Muscle of leg (tissue), 11 donors: ENCODE results near the gene PFN1. TPM values are rescaled to one million over a fixed set of nuclear protein-coding genes. Genes with fewer than 3 reads are reported as not detected.
A peak's percentile ranks its signal among the peaks of the same experiment; 100 is the strongest.

Experiments
- DNase-seq: peaks from one replicate; pipeline ENCODE4 v3.0.0; 2013
- H3K27ac ChIP-seq: one replicate; pipeline ENCODE4 v1.5.1; 2013; ENCODE audit warnings: mild to moderate bottlenecking, low read length, control low read depth
- H3K27me3 ChIP-seq: one replicate; pipeline ENCODE4 v1.6.1; 2013; ENCODE audit warnings: low read length; ENCODE audit not compliant: control insufficient read depth, insufficient read depth
- H3K36me3 ChIP-seq: one replicate; pipeline ENCODE4 v1.6.1; 2013; ENCODE audit warnings: low read length; ENCODE audit not compliant: control insufficient read depth, insufficient read depth
- H3K4me1 ChIP-seq: one replicate; pipeline ENCODE4 v1.6.1; 2013; ENCODE audit warnings: low read length; ENCODE audit not compliant: control insufficient read depth, insufficient read depth
- H3K4me3 ChIP-seq: one replicate; pipeline ENCODE4 v1.5.1; 2013; ENCODE audit warnings: low read length, control low read depth
- H3K9me3 ChIP-seq: replicated peaks from 2 replicates; pipeline ENCODE4 v1.6.1; 2013; ENCODE audit warnings: low read depth, low read length; ENCODE audit not compliant: control insufficient read depth
- WGBS: methylation state at CpG from one replicate; pipeline ENCODE4 v1.1.5; 2013; ENCODE audit warnings: missing lambda C conversion rate; ENCODE audit not compliant: insufficient coverage; 5-methylcytosine and 5-hydroxymethylcytosine counted together
- polyA plus RNA-seq, 8 donors: library from polyadenylated mRNA; unstranded; fragments of 120-200 nt; gene quantifications; one replicate each; pipeline versions ENCODE4 v1.2.1 to v1.2.3, GENCODE V29; 2013; ENCODE audit warnings: inconsistent platforms in 1 of 8, low replicate concordance in 1 of 8; ENCODE audit not compliant: insufficient read length in 8 of 8, insufficient read depth in 1 of 8
- total RNA-seq: library from RNA; stranded (reverse); fragments of 120-200 nt; gene quantifications from one replicate; pipeline ENCODE4 v1.2.4, GENCODE V29; 2013

The PFN1 gene
- total and polyA plus RNA-seq, 9 donors = 175 to 498 (median 443) TPM

DNA sequence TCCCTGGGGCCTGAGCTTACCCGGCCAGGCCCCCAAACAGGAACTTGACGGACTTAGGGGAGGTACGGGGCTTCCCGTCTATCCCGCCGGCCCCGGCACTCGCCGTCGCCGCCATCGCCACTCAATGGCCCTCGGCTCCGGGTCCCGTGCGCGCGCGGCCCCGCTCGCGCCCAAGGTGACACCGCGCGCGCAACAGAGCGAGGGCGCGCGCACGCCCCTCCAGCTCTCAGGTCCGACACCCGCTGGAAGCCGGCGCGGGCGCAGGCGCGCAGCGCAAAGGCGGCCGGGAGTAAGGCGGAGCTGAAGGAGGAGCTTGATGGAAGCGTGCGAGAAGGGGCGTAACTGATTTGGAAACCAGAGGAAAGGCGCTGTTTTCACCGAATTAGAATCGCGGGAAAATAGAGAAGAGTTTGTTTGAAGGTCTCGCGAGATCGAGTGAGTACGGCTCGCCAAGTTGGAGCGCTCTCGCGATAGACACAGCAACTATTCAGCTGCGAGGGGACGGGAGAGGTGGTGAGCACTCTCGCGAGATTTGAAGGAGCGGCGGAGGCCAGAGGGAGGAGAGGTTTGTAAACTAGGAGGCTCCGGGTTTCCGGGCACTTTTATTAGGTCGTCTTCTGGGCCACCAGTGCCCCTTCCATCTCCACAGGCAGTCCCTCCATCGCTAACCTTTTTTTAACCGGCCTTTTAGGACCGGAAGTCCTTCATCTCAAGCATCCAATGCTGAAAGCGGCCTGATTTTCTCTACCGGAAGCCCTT lies 8.4 kb downstream of the PFN1 start, which contains the start of the genes RNF167 and SLC25A11:
Gene RNF167 (plus strand): TSS at position 473 of the 759 bp plus-strand sequence. CDS start 642 bp downstream, outside the sequence.
Gene SLC25A11 (minus strand): TSS at position 251 of the 759 bp plus-strand sequence. CDS start 136 bp downstream, at position 115.
- H3K27me3 ChIP-seq = no peaks in the 10 kb centered on the region
- peaks cover 64% of the 10 kb centered on the region for H3K36me3 ChIP-seq
- peaks cover 28% of the 10 kb centered on the region for H3K4me1 ChIP-seq
- WGBS = under 1% methylated on average over 61 of the region's 72 CpGs
- peak within 1 kb of the TSS; percentile 99 for H3K27ac ChIP-seq
- H3K4me3 ChIP-seq = peak within 1 kb of the TSS; percentile 73
- no peaks in the 10 kb centered on the region for H3K9me3 ChIP-seq
- peak; percentile 100 for DNase-seq

GRCh38 chr17:4939546-4939795 lies 8.9 kb downstream of the PFN1 start:
- peaks cover 27% of the 10 kb centered on the region for H3K4me1 ChIP-seq
- peak overlapping the region; percentile 73 for H3K4me3 ChIP-seq
- H3K9me3 ChIP-seq = no peaks in the 10 kb centered on the region
- DNase-seq = no peak
- no peaks in the 10 kb centered on the region for H3K27me3 ChIP-seq
- WGBS = 0% methylated on average over 16 of the region's 16 CpGs
- H3K36me3 ChIP-seq = peaks cover 59% of the 10 kb centered on the region
- H3K27ac ChIP-seq = peak overlapping the region; percentile 88

DNA sequence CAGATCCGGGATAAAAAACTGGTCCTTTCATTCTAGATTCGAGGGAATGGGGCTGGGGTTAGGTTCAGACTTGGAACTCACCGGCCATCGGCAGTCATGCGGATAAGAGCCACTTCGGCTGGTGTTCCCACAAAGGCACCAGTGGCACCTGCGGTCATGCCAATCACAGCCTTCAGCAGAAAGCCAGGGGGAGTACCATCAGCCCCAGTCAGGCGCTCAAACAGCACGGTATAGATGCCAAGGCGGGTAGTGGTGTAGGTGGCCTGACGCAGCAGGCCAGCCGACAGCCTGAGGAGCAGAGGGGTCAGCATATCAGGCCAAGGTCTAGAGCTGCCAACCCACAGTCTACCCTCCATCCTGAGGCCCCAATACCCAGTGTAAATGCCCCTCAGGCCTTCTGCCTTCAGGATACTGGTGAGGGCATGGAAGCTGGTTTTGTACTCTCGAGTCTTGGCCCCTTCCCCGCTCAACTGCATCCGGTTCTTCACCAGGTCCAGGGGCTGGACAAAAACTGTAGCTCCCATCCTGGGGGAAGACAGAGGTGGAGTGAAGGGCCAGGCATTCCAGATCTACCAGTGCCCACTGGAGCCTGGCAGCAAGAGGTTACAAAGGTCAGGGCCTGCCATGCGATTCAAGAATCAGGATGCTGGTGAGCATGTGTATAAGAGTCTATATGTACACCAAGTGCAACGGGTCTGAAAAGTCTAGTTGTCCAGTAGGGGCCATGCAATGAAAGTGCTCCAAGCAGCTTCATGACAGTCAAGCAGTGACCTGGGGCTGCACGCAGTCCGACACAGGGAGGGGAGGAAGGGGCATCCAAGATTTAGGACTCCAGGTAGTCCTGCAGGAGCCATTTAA lies 9.4 kb downstream of the PFN1 start:
- WGBS = 48% methylated on average over 13 of the region's 19 CpGs
- Histone ChIP-seq H3K27me3 (no peaks in the 10 kb centered on the region), H3K9me3 (no peaks in the 10 kb centered on the region), H3K36me3 (peaks cover 54% of the 10 kb centered on the region), H3K4me3 (peak overlapping the region; percentile 73), H3K4me1 (peaks cover 32% of the 10 kb centered on the region), H3K27ac (peak overlapping the region; percentile 88)
- no peak for DNase-seq

GRCh38 chr17:4938069-4938491 lies 10.2 kb downstream of the PFN1 start:
- WGBS = 98% methylated on average over 5 of the region's 11 CpGs
- Histone ChIP-seq H3K36me3 (peaks cover 46% of the 10 kb centered on the region), H3K27me3 (no peaks in the 10 kb centered on the region), H3K27ac (no peak overlapping the region), H3K4me1 (peaks cover 33% of the 10 kb centered on the region), H3K4me3 (no peak overlapping the region), H3K9me3 (no peaks in the 10 kb centered on the region)
- no peak for DNase-seq

DNA sequence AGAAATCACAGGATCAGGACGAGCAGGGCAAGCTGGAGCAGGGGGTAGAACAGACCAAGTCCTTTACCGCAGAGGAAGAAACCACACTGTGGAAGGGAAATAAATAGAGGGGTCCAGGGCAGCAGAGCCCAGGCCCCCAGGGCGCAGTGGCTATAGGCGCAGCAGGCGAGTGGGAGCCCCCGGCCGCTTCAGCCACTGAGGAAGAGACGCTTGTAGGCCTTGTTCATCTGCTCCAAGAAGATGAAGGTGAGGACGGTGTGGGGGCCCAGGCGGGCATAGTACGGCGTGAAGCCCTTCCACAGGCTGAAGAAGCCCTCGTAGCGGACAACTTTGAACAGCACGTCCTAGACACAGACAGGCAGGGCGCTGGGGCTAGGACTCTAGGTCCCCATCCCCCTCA lies 10.8 kb downstream of the PFN1 start:
- no peak overlapping the region for H3K27ac ChIP-seq
- H3K4me1 ChIP-seq = peaks cover 33% of the 10 kb centered on the region
- no peaks in the 10 kb centered on the region for H3K9me3 ChIP-seq
- DNase-seq = no peak
- no peaks in the 10 kb centered on the region for H3K27me3 ChIP-seq
- peaks cover 41% of the 10 kb centered on the region for H3K36me3 ChIP-seq
- WGBS = 97% methylated on average over 16 of the region's 16 CpGs
- no peak overlapping the region for H3K4me3 ChIP-seq

DNA sequence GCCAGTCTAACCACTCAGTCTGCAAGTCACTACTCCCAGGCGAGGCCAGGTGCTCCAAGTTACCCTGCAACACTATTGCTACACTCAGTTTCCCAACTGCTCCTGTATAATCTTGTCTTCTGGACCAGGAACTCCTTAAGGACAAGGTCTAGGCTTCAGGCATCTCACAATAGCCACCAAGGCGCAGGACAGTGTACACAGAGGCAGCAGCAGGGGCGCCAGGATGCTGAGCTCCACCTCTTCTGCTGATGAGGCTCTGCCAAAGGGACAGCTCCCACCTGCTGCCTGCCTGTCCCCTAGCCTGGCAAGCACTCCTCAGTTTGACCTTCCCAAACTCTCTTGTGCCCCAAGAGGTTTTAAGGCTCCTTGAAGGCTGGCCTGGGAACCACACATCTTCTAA lies 11.9 kb downstream of the PFN1 start:
- Histone ChIP-seq H3K4me3 (no peak overlapping the region), H3K36me3 (peaks cover 32% of the 10 kb centered on the region), H3K9me3 (no peaks in the 10 kb centered on the region), H3K27ac (no peak overlapping the region), H3K4me1 (peaks cover 29% of the 10 kb centered on the region), H3K27me3 (no peaks in the 10 kb centered on the region)
- no peak for DNase-seq
- 97% methylated on average over 3 of the region's 3 CpGs for WGBS

DNA sequence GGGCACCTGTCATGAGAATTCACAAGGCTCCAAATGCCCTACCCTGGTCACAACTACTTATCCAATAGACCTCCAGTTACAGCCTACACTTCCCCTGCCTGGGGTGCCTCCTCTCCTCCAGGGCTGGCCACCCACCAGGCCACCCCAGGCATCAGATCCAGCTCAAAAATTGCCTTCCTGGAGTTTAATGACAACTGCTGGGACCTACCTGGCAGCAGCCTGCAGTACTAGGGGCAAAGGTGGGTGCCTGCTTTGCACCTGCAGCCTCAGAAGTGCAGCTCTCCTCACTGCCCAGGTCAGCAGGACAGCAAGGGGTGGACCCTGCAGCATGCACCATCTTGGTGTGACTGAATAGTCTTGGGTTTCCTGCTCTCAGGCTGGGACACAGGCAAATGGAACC lies 12.7 kb downstream of the PFN1 start:
- Histone ChIP-seq H3K4me1 (peaks cover 21% of the 10 kb centered on the region), H3K4me3 (no peak overlapping the region), H3K27ac (no peak overlapping the region), H3K36me3 (peaks cover 31% of the 10 kb centered on the region), H3K9me3 (no peaks in the 10 kb centered on the region), H3K27me3 (no peaks in the 10 kb centered on the region)
- no peak for DNase-seq

- Histone ChIP-seq H3K27ac (no peak overlapping the region), H3K27me3 (no peaks in the 10 kb centered on the region), H3K36me3 (peaks cover 31% of the 10 kb centered on the region), H3K4me1 (peaks cover 20% of the 10 kb centered on the region), H3K9me3 (no peaks in the 10 kb centered on the region), H3K4me3 (no peak overlapping the region)
- no peak for DNase-seq
- WGBS = 19% methylated on average over 9 of the region's 14 CpGs
These were observed 14.0 kb downstream of the PFN1 start for GRCh38 chr17:4934173-4934979.

- Histone ChIP-seq H3K27me3 (no peaks in the 10 kb centered on the region), H3K4me1 (peaks cover 12% of the 10 kb centered on the region), H3K4me3 (no peak overlapping the region), H3K36me3 (peaks cover 31% of the 10 kb centered on the region), H3K9me3 (no peaks in the 10 kb centered on the region), H3K27ac (no peak overlapping the region)
- WGBS = 91% methylated on average over 4 of the region's 16 CpGs
- DNase-seq = no peak
These were observed 14.7 kb downstream of the PFN1 start for GRCh38 chr17:4933646-4934045.

DNA sequence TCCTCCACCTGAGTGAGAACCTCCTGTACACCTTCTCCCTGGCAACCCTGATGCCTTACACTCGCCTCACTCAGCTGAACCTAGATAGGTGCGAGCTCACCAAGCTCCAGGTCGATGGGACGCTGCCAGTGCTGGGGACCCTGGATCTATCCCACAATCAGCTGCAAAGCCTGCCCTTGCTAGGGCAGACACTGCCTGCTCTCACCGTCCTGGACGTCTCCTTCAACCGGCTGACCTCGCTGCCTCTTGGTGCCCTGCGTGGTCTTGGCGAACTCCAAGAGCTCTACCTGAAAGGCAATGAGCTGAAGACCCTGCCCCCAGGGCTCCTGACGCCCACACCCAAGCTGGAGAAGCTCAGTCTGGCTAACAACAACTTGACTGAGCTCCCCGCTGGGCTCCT lies 15.6 kb downstream of the PFN1 start:
- Histone ChIP-seq H3K4me1 (peaks cover 8% of the 10 kb centered on the region), H3K9me3 (no peaks in the 10 kb centered on the region), H3K36me3 (peaks cover 22% of the 10 kb centered on the region), H3K27me3 (no peaks in the 10 kb centered on the region), H3K27ac (no peak overlapping the region), H3K4me3 (no peak overlapping the region)
- no peak for DNase-seq
- WGBS = 91% methylated on average over 12 of the region's 12 CpGs
